ENCODE results near the gene FBXO8. TPM values are rescaled to one million over a fixed set of nuclear protein-coding genes. Genes with fewer than 3 reads are reported as not detected.

FBXO8 gene
- total RNA-seq, 1 experiment from 2014 or later, result 11.4 TPM

- BruUV-seq (replicated peaks), result no TSS peak
- Mint-ChIP-seq H3K4me3 (ENCODE audit: low read depth, unreplicated experiment) (no peak overlapping the region), H3K27me3 (ENCODE audit: unreplicated experiment) (no peaks in the 10 kb centered on the region), H3K4me1 (ENCODE audit: low read depth, unreplicated experiment) (no peaks in the 10 kb centered on the region), H3K27ac (ENCODE audit: unreplicated experiment) (no peak overlapping the region), H3K9me3 (ENCODE audit: low read depth, unreplicated experiment) (no peaks in the 10 kb centered on the region), H3K36me3 (ENCODE audit: insufficient read depth, unreplicated experiment) (no peaks in the 10 kb centered on the region)
- TF ChIP-seq CTCF (IDR thresholded peaks at IDR 0.05; ENCODE audit: unreplicated experiment), result no peak
- intact Hi-C loops (cut with micrococcal nuclease; ENCODE audit: unreplicated experiment), result no loop called here
- CTCF ChIA-PET, result no interaction called here
- no peak for DNase-seq
These were observed 74.1 kb downstream of the FBXO8 start for GRCh38 chr4:174209341-174209740.

DNA sequence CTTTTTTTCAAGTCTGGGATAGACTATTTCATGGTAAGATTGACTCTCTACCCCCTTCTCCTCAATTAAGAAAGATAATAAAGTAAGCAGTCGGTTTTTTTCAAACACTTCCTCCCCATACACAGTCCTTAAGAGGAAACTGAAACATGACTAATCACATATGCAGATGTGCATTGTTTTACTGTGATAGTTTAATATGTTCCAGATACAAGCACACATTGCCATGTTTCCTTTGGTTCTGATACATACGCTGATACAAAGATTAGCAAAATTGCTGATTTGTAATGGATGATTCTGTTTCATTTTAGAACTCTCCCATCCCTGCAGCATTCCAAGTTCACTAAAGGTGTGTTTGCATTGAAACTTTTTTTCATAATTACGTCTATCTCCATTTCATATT lies 76.1 kb downstream of the FBXO8 start:
- no peaks in the 10 kb centered on the region for H3K27me3 Mint-ChIP-seq (ENCODE audit: unreplicated experiment)
- no peaks in the 10 kb centered on the region for H3K4me1 Mint-ChIP-seq (ENCODE audit: low read depth, unreplicated experiment)

DNA sequence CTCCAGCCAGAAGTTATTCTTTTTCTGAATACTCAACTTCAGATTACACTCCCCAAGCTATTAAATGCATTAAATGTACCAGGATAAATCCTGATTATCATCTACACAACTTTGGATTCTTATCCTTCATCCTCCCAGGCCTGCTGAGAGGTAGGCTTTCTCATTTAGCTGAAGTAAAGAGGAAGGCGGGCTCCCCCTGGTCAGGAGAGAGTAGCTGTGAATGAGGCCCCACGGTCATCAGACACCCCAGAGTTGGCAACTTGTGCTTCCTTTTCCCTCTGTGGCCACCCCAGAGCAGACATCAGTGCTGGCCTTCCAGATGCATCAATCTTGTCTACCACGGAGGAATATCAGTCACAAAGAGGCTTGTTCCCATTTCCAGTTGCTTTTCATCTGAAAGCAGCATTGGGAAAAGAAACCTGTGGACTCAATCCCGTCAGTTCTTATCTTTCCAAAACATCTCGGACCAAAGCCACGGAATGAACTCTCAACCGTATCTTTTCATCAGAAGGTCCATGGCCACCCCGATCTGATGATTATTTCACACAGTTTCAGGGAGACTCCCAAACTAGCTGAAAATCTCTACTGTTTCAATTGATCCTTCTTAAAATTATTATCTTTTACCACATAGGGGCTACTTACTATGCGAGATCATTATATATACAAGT lies 79.2 kb downstream of the FBXO8 start:
- intact Hi-C loops (cut with micrococcal nuclease; ENCODE audit: unreplicated experiment), result no loop called here
- no peaks in the 10 kb centered on the region for H3K4me1 Mint-ChIP-seq (ENCODE audit: low read depth, unreplicated experiment)
- no TSS peak for BruUV-seq (replicated peaks)
- H3K9me3 Mint-ChIP-seq (ENCODE audit: low read depth, unreplicated experiment), result no peaks in the 10 kb centered on the region
- no peaks in the 10 kb centered on the region for H3K27me3 Mint-ChIP-seq (ENCODE audit: unreplicated experiment)
- no peak for TF ChIP-seq CTCF (IDR thresholded peaks at IDR 0.05; ENCODE audit: unreplicated experiment)
- H3K4me3 Mint-ChIP-seq (ENCODE audit: low read depth, unreplicated experiment), result no peak overlapping the region
- H3K27ac Mint-ChIP-seq (ENCODE audit: unreplicated experiment), result no peak overlapping the region
- CTCF ChIA-PET, result no interaction called here
- no peak for DNase-seq
- H3K36me3 Mint-ChIP-seq (ENCODE audit: insufficient read depth, unreplicated experiment), result no peaks in the 10 kb centered on the region

More for the DNA sequence above, 76.1 kb downstream of the FBXO8 start:
- intact Hi-C loops (cut with micrococcal nuclease; ENCODE audit: unreplicated experiment), result no loop called here
- no TSS peak for BruUV-seq (replicated peaks)
- Mint-ChIP-seq H3K36me3 (ENCODE audit: insufficient read depth, unreplicated experiment) (no peaks in the 10 kb centered on the region), H3K4me3 (ENCODE audit: low read depth, unreplicated experiment) (no peak overlapping the region), H3K27ac (ENCODE audit: unreplicated experiment) (no peak overlapping the region), H3K9me3 (ENCODE audit: low read depth, unreplicated experiment) (no peaks in the 10 kb centered on the region)
- CTCF ChIA-PET, result no interaction called here
- no peak for TF ChIP-seq CTCF (IDR thresholded peaks at IDR 0.05; ENCODE audit: unreplicated experiment)
- no peak for DNase-seq

DNA sequence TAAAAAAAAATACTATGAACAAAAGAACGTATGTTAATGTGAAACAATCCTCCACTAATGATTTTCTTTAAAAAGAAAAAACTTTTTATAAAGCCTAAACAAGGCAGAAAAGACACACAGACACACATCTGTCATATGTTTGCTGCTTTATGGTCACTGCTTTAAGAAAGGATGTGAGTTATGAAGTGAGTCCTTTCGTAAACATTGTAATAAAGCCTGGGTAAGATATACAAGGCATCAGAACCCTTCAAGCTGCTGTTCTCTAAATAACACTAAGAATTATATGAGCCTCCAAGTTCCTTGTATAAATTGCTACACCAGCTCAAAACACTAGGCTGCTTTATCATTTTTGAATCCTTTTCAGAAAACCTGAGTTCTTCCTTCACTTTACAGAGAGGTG lies 81.6 kb downstream of the FBXO8 start:
- Mint-ChIP-seq H3K4me1 (ENCODE audit: low read depth, unreplicated experiment) (no peaks in the 10 kb centered on the region), H3K27ac (ENCODE audit: unreplicated experiment) (no peak overlapping the region), H3K27me3 (ENCODE audit: unreplicated experiment) (no peaks in the 10 kb centered on the region), H3K4me3 (ENCODE audit: low read depth, unreplicated experiment) (no peak overlapping the region), H3K36me3 (ENCODE audit: insufficient read depth, unreplicated experiment) (no peaks in the 10 kb centered on the region), H3K9me3 (ENCODE audit: low read depth, unreplicated experiment) (no peaks in the 10 kb centered on the region)
- DNase-seq, result no peak
- CTCF ChIA-PET, result interaction anchor here (0.6 kb wide), 1 partner anchor 113 kb away, joined by 3 read pairs; no protein-coding TSS in a partner anchor
- no TSS peak for BruUV-seq (replicated peaks)
- intact Hi-C loops (cut with micrococcal nuclease; ENCODE audit: unreplicated experiment), result loop anchor here (2.0 kb wide), 1 partner anchor 19 kb away; no protein-coding TSS in a partner anchor
- TF ChIP-seq CTCF (IDR thresholded peaks at IDR 0.05; ENCODE audit: unreplicated experiment), result no peak

Data from Calu3 (cell line).